Tongue (tissue), 2 donors: ENCODE measurements around the gene LPIN2. TPM values are rescaled to one million over a fixed set of nuclear protein-coding genes. Genes with fewer than 3 reads are reported as not detected.
"Not testable (repeated sequence)": the region's sequence is repeated elsewhere in the genome, so short reads cannot be mapped to it uniquely, and the experiment has no call there.

Experiments
- DNase-seq: peaks from one replicate; pipeline ENCODE4 v3.0.0-alpha.2; 2015
- total RNA-seq: library from RNA; depleted of rRNA; stranded (reverse); fragments of >200 nt; gene quantifications from one replicate; pipeline ENCODE4 v1.2.3, GENCODE V29; 2014

Gene LPIN2
- total RNA-seq, 1 donor from 2014 or later, result 22.4 TPM

GRCh38 chr18:3007491-3007890 is 5.5 kb downstream of the LPIN2 start:
- DNase-seq, result no peak

- DNase-seq, result no peak
These were observed 7.5 kb downstream of the LPIN2 start for GRCh38 chr18:3005462-3005861.

GRCh38 chr18:3003766-3004165 is 9.2 kb downstream of the LPIN2 start:
- not testable (repeated sequence) for DNase-seq

GRCh38 chr18:3002732-3003131 is 10.2 kb downstream of the LPIN2 start:
- no peak for DNase-seq

- no peak for DNase-seq
These were observed 14.3 kb downstream of the LPIN2 start for GRCh38 chr18:2998644-2999043.

GRCh38 chr18:2997846-2998564 is 14.9 kb downstream of the LPIN2 start:
- no peak for DNase-seq

GRCh38 chr18:2997429-2997828 is 15.5 kb downstream of the LPIN2 start:
- no peak for DNase-seq

- DNase-seq, result no peak
These were observed 18.1 kb downstream of the LPIN2 start for GRCh38 chr18:2994603-2995432.

- no peak for DNase-seq
These were observed 18.8 kb downstream of the LPIN2 start for GRCh38 chr18:2994020-2994589.

GRCh38 chr18:2992995-2993877 is 19.7 kb downstream of the LPIN2 start:
- DNase-seq, result no peak

GRCh38 chr18:2990956-2991640 is 21.8 kb downstream of the LPIN2 start:
- DNase-seq, result no peak

- DNase-seq, result no peak
These were observed 24.8 kb downstream of the LPIN2 start for GRCh38 chr18:2987876-2988790.

- no peak for DNase-seq
These were observed 26.6 kb downstream of the LPIN2 start for GRCh38 chr18:2986150-2986865.

GRCh38 chr18:2985628-2986027 is 27.3 kb downstream of the LPIN2 start:
- DNase-seq, result no peak

- DNase-seq, result no peak
These were observed 28.2 kb downstream of the LPIN2 start for GRCh38 chr18:2984703-2985261.

- DNase-seq, result no peak
These were observed 28.9 kb downstream of the LPIN2 start for GRCh38 chr18:2984091-2984490.

- no peak for DNase-seq
These were observed 29.6 kb downstream of the LPIN2 start for GRCh38 chr18:2983296-2983695.

- no peak for DNase-seq
These were observed 30.3 kb downstream of the LPIN2 start for GRCh38 chr18:2982452-2983269.

GRCh38 chr18:2982022-2982421 is 30.9 kb downstream of the LPIN2 start:
- DNase-seq, result no peak
